HepG2 (cell line): Measurements from ENCODE around the gene RHBDL3. TPM values are rescaled to one million over a fixed set of nuclear protein-coding genes. Genes with fewer than 3 reads are reported as not detected.

Source experiments
- ATAC-seq: fragments of 200-7000 bp; cut with Tn5 transposase; 3 replicates; pipeline ENCODE4 v1.9.1; 2020; ENCODE audit warnings: mild to moderate bottlenecking, moderate library complexity
- BruUV-seq: library from RNA; stranded (reverse); fragments of 400-500 nt; replicated peaks from 2 replicates; lab custom pipeline; 2021; lab: Mats Ljungman, UMichigan
- CTCF ChIA-PET: fragments of 300-600 bp; formaldehyde crosslinking; extraction: SDS; loops from one replicate; lab custom pipeline; 2021; ENCODE audit warnings: low total read pairs, inconsistent platforms, low intra/inter-chr PET ratio; lab: Yijun Ruan, JAX
- POLR2A ChIA-PET: fragments of 350-600 bp; sonication (Branson Sonifier 250); formaldehyde crosslinking; loops from one replicate; lab custom pipeline; 2020; ENCODE audit warnings: antibody characterized with exemption, inconsistent platforms; lab: Yijun Ruan, JAX
- DNase-seq: peaks from one replicate; pipeline ENCODE4 v3.0.0-alpha.2; 2015; ENCODE audit warnings: low spot score
- FAIRE-seq: peaks from 3 replicates; lab custom pipeline; 2011; peaks lifted over from hg19 to GRCh38; lab: Jason Lieb, UNC
- H2AFZ ChIP-seq: one replicate; pipeline ENCODE4 v1.6.1; 2011; ENCODE audit warnings: low read length, inconsistent platforms
- H3K27ac ChIP-seq: fragments of 300-600 bp; 3 replicates; pipeline ENCODE4 v1.8.0; 2011; ENCODE audit warnings: mixed run types, mild to moderate bottlenecking, mixed read lengths, low read length, inconsistent platforms; ENCODE audit not compliant: insufficient read depth; ENCODE audit errors: extremely low read length
- H3K27me3 ChIP-seq, 2 experiments: fragments of 200-600 bp in 1 of 2; 2 replicates in 1 of 2; 3 replicates in 1 of 2; pipeline versions ENCODE4 v1.6.0 to v1.8.0; 2011; ENCODE audit warnings: low read length in 2 of 2, mild to moderate bottlenecking in 2 of 2, moderate library complexity in 2 of 2, inconsistent platforms in 1 of 2; ENCODE audit not compliant: insufficient read depth in 2 of 2, control insufficient read depth in 1 of 2
- H3K36me3 ChIP-seq, 2 experiments: fragments of 200-600 bp in 1 of 2; replicated peaks in 1 of 2; 2 replicates in 1 of 2; 3 replicates in 1 of 2; pipeline versions ENCODE4 v1.5.1 to v1.8.0; 2011; ENCODE audit warnings: low read length in 2 of 2, inconsistent platforms in 1 of 2; ENCODE audit not compliant: insufficient read depth in 2 of 2, control insufficient read depth in 1 of 2
- H3K4me1 ChIP-seq: 2 replicates; pipeline ENCODE4 v1.5.1; 2012; ENCODE audit warnings: low read length, inconsistent platforms; ENCODE audit not compliant: insufficient read depth
- H3K4me2 ChIP-seq: 2 replicates; pipeline ENCODE4 v1.6.0; 2011; ENCODE audit warnings: low read depth, low read length, inconsistent platforms
- H3K4me3 ChIP-seq, 3 experiments: fragments of 200-600 bp in 1 of 3; sonication (generic), shearing (Covaris generic) in 1 of 3; replicated peaks in 1 of 3; 2 replicates each; pipeline ENCODE4 v1.5.1; 2011 to 2016; ENCODE audit warnings: low read length in 3 of 3, inconsistent platforms in 2 of 3, low read depth in 2 of 3, mild to moderate bottlenecking in 2 of 3, control low read depth in 1 of 3, mixed read lengths in 1 of 3; ENCODE audit not compliant: insufficient read depth in 1 of 3
- H3K79me2 ChIP-seq: one replicate; pipeline ENCODE4 v1.6.1; 2011; ENCODE audit warnings: low read length, inconsistent platforms; ENCODE audit not compliant: insufficient read depth
- H3K9ac ChIP-seq: 2 replicates; pipeline ENCODE4 v1.6.0; 2011; ENCODE audit warnings: mild to moderate bottlenecking, low read depth, low read length, inconsistent platforms; ENCODE audit not compliant: insufficient read depth
- H3K9me3 ChIP-seq: 2 replicates; pipeline ENCODE4 v1.5.1; 2012; ENCODE audit warnings: mild to moderate bottlenecking, low read length
- H4K20me1 ChIP-seq: 2 replicates; pipeline ENCODE4 v1.6.0; 2011; ENCODE audit warnings: inconsistent platforms, mild to moderate bottlenecking, low read length, moderate library complexity; ENCODE audit not compliant: insufficient read depth
- ERF ChIP-seq: IDR thresholded peaks from 2 replicates; pipeline ENCODE4 v1.6.1; 2018; ENCODE audit warnings: missing biosample characterization, missing genetic modification reagents
- KLF9 ChIP-seq: IDR thresholded peaks from 2 replicates; pipeline ENCODE4 v1.6.1; 2016; ENCODE audit warnings: low read depth
- NFE2L1 ChIP-seq: sonication (generic); formaldehyde crosslinking; IDR thresholded peaks from 2 replicates; pipeline ENCODE4 v1.4.0; 2020; ENCODE audit warnings: missing genetic modification reagents, mild to moderate bottlenecking, borderline replicate concordance
- PITX1 ChIP-seq: sonication (generic); formaldehyde crosslinking; IDR thresholded peaks from 2 replicates; pipeline ENCODE4 v1.5.1; 2020; ENCODE audit warnings: mild to moderate bottlenecking, missing genetic modification reagents
- TCF12 ChIP-seq, 2 experiments: fragments of 450-650 bp in 1 of 2; sonication (generic) in 1 of 2; formaldehyde crosslinking in 1 of 2; IDR thresholded peaks; 2 replicates each; pipeline versions ENCODE4 v1.6.1 to v1.8.0; 2017 to 2022; ENCODE audit warnings: antibody characterized with exemption in 1 of 2, mild to moderate bottlenecking in 1 of 2, missing genetic modification reagents in 1 of 2, moderate library complexity in 1 of 2
- ZFP36L1 ChIP-seq: sonication (generic); formaldehyde crosslinking; IDR thresholded peaks from 2 replicates; pipeline ENCODE4 v1.8.0; 2022; ENCODE audit warnings: mild to moderate bottlenecking, missing genetic modification reagents, moderate library complexity
- ZNF331 ChIP-seq: sonication (generic); formaldehyde crosslinking; IDR thresholded peaks from 2 replicates; pipeline ENCODE4 v1.4.0; 2020; ENCODE audit warnings: missing genetic modification reagents
- ZNF558 ChIP-seq: sonication (generic); formaldehyde crosslinking; IDR thresholded peaks from 2 replicates; pipeline ENCODE4 v1.9.0; 2022; ENCODE audit warnings: mild to moderate bottlenecking, missing genetic modification reagents, borderline replicate concordance
- ZNF660 ChIP-seq: sonication (generic); formaldehyde crosslinking; IDR thresholded peaks from 2 replicates; pipeline ENCODE4 v1.5.1; 2020; ENCODE audit warnings: mild to moderate bottlenecking, low read depth, missing genetic modification reagents, borderline replicate concordance
- WGBS: methylation state at CpG from one replicate; pipeline ENCODE4 v1.1.6; 2017; ENCODE audit warnings: low lambda C conversion rate; 5-methylcytosine and 5-hydroxymethylcytosine counted together
- in situ Hi-C: cut with HindIII; loops from 2 replicates; pipeline ENCODE4 v1.10.0; 2017; ENCODE audit warnings: low pct_unique_long_range_greater_than_20kb; ENCODE audit not compliant: extremely low pct_ligation_motif_present
- intact Hi-C: fragments of 100-400 bp; cut with micrococcal nuclease; formaldehyde crosslinking; loops from one replicate; pipeline ENCODE4 v1.10.0; 2022; ENCODE audit not compliant: unreplicated experiment
- polyA plus RNA-seq, 8 experiments: library from polyadenylated mRNA; depleted of rRNA in 3 of 8; stranded (reverse) in 7 of 8; unstranded in 1 of 8; fragments of >200 nt; fragmentation: Illumina TruSeq in 4 of 8; extraction: Trizol in 4 of 8; gene quantifications; 2 replicates each; pipeline versions ENCODE4 v1.2.1 to v1.2.3, GENCODE V29; 2011 to 2016; ENCODE audit warnings: low read depth in 4 of 8, missing spikeins in 1 of 8, mixed read lengths in 1 of 8; ENCODE audit not compliant: insufficient read depth in 1 of 8
- total RNA-seq, 5 experiments: library from RNA; depleted of rRNA; stranded (reverse); fragments of >200 nt; fragmentation: Illumina TruSeq; extraction: Trizol; gene quantifications; 2 replicates each; pipeline ENCODE4 v1.2.3, GENCODE V29; 2016; ENCODE audit warnings: low read depth in 1 of 5
- TF ChIP-seq, protein P1 (sequence below): sonication (generic); formaldehyde crosslinking; IDR thresholded peaks from 2 replicates; pipeline ENCODE4 v1.5.0; 2020; ENCODE audit warnings: mild to moderate bottlenecking, missing genetic modification reagents, borderline replicate concordance
- TF ChIP-seq, protein P2 (sequence below): sonication (generic); formaldehyde crosslinking; IDR thresholded peaks from 2 replicates; pipeline ENCODE4 v1.5.0; 2020; ENCODE audit warnings: missing genetic modification reagents
- TF ChIP-seq, protein P3 (sequence below): sonication (generic); formaldehyde crosslinking; IDR thresholded peaks from 2 replicates; pipeline ENCODE4 v1.4.0; 2020; ENCODE audit warnings: missing genetic modification reagents, borderline replicate concordance
- TF ChIP-seq, protein P4 (sequence below): sonication (generic); formaldehyde crosslinking; IDR thresholded peaks from 2 replicates; pipeline ENCODE4 v1.4.0; 2020; ENCODE audit warnings: missing genetic modification reagents

The RHBDL3 gene
- total and polyA plus RNA-seq, 2 of the 13 experiments (the other 11 are each of a cell fraction or from before 2014, with no cell fraction given) = 0.09 TPM; not detected in 1

- TF ChIP-seq, protein P1, sequence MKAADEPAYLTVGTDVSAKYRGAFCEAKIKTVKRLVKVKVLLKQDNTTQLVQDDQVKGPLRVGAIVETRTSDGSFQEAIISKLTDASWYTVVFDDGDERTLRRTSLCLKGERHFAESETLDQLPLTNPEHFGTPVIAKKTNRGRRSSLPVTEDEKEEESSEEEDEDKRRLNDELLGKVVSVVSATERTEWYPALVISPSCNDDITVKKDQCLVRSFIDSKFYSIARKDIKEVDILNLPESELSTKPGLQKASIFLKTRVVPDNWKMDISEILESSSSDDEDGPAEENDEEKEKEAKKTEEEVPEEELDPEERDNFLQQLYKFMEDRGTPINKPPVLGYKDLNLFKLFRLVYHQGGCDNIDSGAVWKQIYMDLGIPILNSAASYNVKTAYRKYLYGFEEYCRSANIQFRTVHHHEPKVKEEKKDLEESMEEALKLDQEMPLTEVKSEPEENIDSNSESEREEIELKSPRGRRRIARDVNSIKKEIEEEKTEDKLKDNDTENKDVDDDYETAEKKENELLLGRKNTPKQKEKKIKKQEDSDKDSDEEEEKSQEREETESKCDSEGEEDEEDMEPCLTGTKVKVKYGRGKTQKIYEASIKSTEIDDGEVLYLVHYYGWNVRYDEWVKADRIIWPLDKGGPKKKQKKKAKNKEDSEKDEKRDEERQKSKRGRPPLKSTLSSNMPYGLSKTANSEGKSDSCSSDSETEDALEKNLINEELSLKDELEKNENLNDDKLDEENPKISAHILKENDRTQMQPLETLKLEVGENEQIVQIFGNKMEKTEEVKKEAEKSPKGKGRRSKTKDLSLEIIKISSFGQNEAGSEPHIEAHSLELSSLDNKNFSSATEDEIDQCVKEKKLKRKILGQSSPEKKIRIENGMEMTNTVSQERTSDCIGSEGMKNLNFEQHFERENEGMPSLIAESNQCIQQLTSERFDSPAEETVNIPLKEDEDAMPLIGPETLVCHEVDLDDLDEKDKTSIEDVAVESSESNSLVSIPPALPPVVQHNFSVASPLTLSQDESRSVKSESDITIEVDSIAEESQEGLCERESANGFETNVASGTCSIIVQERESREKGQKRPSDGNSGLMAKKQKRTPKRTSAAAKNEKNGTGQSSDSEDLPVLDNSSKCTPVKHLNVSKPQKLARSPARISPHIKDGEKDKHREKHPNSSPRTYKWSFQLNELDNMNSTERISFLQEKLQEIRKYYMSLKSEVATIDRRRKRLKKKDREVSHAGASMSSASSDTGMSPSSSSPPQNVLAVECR (CRISPR knock-in tag) = no peak
- TF ChIP-seq NFE2L1 (CRISPR knock-in tag) (no peak), ZNF331 (CRISPR knock-in tag) (no peak)
Observed at GRCh38 chr17:32348483-32348800, 82.8 kb downstream of the RHBDL3 start (continued).

DNA sequence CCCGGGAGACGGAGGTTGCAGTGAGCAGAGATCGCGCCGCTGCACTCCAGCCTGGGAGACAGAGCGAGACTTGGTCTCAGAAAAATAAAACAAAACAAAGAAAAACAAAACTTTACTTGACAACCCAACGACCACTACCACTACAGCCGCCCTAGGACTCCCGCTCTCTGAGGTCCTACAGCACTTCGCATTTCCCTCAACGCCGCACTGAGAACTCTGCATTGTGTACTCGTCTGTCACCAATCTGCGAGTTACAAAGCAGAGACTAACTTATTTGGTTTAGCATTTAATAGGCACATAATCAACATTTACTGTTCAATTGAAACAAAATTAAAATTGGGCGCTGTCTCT, 83.8 kb downstream of the RHBDL3 start:
- POLR2A ChIA-PET = no interaction called here
- Histone ChIP-seq H3K4me3 (peak overlapping the region; percentile 64 to 98 (median 97)), H3K9me3 (no peaks in the 10 kb centered on the region), H4K20me1 (peaks cover 35% of the 10 kb centered on the region), H3K79me2 (peaks cover 56% of the 10 kb centered on the region), H3K27me3 (peaks cover 0 to 4% of the 10 kb centered on the region in 2 experiments; a peak in 1 of 5 replicates), H2AFZ (peak overlapping the region; percentile 5), H3K36me3 (peaks cover 0 to 10% of the 10 kb centered on the region in 2 experiments; a peak in 2 of 5 replicates), H3K4me2 (peak overlapping the region; percentile 87), H3K9ac (peak overlapping the region; percentile 100), H3K4me1 (peaks cover 35% of the 10 kb centered on the region), H3K27ac (peak overlapping the region; percentile 99)
- ATAC-seq = no peak
- in situ Hi-C loops (no loop called here), intact Hi-C loops (no loop called here)
- 39% methylated on average over 15 of the region's 15 CpGs for WGBS
- CTCF ChIA-PET = no interaction called here
- no peak for DNase-seq
- BruUV-seq = TSS peak; percentile 97
- no peak for FAIRE-seq
- TF ChIP-seq TCF12 (IDR thresholded peaks at IDR 0.05) (no peak), TCF12 (CRISPR knock-in tag; IDR thresholded peaks at IDR 0.05) (no peak), KLF9 (0 out of 2 replicates have a peak, but pooled peaks have one; percentile 9), ZFP36L1 (no peak), PITX1 (CRISPR knock-in tag) (no peak), ZNF558 (CRISPR knock-in tag) (0 out of 2 replicates have a peak, but pooled peaks have one; percentile 29), ZNF660 (CRISPR knock-in tag) (no peak), ERF (no peak)
- TF ChIP-seq, protein P2, sequence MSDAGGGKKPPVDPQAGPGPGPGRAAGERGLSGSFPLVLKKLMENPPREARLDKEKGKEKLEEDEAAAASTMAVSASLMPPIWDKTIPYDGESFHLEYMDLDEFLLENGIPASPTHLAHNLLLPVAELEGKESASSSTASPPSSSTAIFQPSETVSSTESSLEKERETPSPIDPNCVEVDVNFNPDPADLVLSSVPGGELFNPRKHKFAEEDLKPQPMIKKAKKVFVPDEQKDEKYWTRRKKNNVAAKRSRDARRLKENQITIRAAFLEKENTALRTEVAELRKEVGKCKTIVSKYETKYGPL = no peak
- TF ChIP-seq, protein P3, sequence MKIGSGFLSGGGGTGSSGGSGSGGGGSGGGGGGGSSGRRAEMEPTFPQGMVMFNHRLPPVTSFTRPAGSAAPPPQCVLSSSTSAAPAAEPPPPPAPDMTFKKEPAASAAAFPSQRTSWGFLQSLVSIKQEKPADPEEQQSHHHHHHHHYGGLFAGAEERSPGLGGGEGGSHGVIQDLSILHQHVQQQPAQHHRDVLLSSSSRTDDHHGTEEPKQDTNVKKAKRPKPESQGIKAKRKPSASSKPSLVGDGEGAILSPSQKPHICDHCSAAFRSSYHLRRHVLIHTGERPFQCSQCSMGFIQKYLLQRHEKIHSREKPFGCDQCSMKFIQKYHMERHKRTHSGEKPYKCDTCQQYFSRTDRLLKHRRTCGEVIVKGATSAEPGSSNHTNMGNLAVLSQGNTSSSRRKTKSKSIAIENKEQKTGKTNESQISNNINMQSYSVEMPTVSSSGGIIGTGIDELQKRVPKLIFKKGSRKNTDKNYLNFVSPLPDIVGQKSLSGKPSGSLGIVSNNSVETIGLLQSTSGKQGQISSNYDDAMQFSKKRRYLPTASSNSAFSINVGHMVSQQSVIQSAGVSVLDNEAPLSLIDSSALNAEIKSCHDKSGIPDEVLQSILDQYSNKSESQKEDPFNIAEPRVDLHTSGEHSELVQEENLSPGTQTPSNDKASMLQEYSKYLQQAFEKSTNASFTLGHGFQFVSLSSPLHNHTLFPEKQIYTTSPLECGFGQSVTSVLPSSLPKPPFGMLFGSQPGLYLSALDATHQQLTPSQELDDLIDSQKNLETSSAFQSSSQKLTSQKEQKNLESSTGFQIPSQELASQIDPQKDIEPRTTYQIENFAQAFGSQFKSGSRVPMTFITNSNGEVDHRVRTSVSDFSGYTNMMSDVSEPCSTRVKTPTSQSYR (CRISPR knock-in tag) = no peak
- TF ChIP-seq, protein P4, sequence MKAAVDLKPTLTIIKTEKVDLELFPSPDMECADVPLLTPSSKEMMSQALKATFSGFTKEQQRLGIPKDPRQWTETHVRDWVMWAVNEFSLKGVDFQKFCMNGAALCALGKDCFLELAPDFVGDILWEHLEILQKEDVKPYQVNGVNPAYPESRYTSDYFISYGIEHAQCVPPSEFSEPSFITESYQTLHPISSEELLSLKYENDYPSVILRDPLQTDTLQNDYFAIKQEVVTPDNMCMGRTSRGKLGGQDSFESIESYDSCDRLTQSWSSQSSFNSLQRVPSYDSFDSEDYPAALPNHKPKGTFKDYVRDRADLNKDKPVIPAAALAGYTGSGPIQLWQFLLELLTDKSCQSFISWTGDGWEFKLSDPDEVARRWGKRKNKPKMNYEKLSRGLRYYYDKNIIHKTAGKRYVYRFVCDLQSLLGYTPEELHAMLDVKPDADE = no peak
